K562 (cell line): ENCODE results near the gene LYPLA2. TPM values are rescaled to one million over a fixed set of nuclear protein-coding genes. Genes with fewer than 3 reads are reported as not detected.

Source experiments
- CEBPB ChIP-seq: fragments of 450-650 bp; IDR thresholded peaks from 2 replicates; pipeline ENCODE4 v1.6.1; 2016; ENCODE audit warnings: missing genetic modification characterization, missing compliant biosample characterization
- CEBPG ChIP-seq, 3 experiments: fragments of 200-800 bp in 1 of 3; sonication (Bioruptor generic) in 1 of 3; sonication (generic) in 1 of 3; formaldehyde crosslinking in 1 of 3; IDR thresholded peaks in 2 of 3; conservative IDR thresholded peaks in 1 of 3; 2 replicates each; pipeline versions ENCODE4 v1.6.1 to v1.8.0; 2016 to 2022; ENCODE audit warnings: missing compliant biosample characterization in 2 of 3, missing genetic modification characterization in 2 of 3, mild to moderate bottlenecking in 1 of 3, missing genetic modification reagents in 1 of 3
- CHD4 ChIP-seq: fragments of 200-600 bp; sonication (generic); IDR thresholded peaks from 3 replicates; pipeline ENCODE4 v1.6.1; 2012; ENCODE audit warnings: low read depth, mild to moderate bottlenecking, mixed read lengths, low read length, inconsistent platforms; ENCODE audit not compliant: insufficient read depth, insufficient replicate concordance, poor library complexity, severe bottlenecking
- ETS1 ChIP-seq: conservative IDR thresholded peaks from 2 replicates; pipeline ENCODE4 v1.6.1; 2011; ENCODE audit warnings: low read depth, mild to moderate bottlenecking, low read length; ENCODE audit not compliant: control insufficient read depth
- GATAD2B ChIP-seq: fragments of 450-650 bp; IDR thresholded peaks from 2 replicates; pipeline ENCODE4 v1.6.1; 2017; ENCODE audit warnings: mild to moderate bottlenecking, borderline replicate concordance
- LEF1 ChIP-seq: fragments of 450-650 bp; IDR thresholded peaks from 2 replicates; pipeline ENCODE4 v1.6.1; 2016; ENCODE audit warnings: mild to moderate bottlenecking
- MIER1 ChIP-seq: fragments of 450-650 bp; IDR thresholded peaks from 2 replicates; pipeline ENCODE4 v1.6.1; 2016; ENCODE audit warnings: antibody characterized with exemption, mild to moderate bottlenecking, low read depth
- MNT ChIP-seq, 2 experiments: fragments of 450-650 bp; conservative IDR thresholded peaks; 2 replicates each; pipeline ENCODE4 v1.6.1; 2017; ENCODE audit warnings: mild to moderate bottlenecking in 2 of 2, moderate library complexity in 2 of 2
- NR2C2 ChIP-seq, 2 experiments: fragments of 200-800 bp in 1 of 2; sonication (Bioruptor generic) in 1 of 2; sonication (generic) in 1 of 2; formaldehyde crosslinking in 1 of 2; IDR thresholded peaks; 2 replicates each; pipeline versions ENCODE4 v1.6.1 to v1.8.0; 2016 to 2022; ENCODE audit warnings: mild to moderate bottlenecking in 1 of 2, missing compliant biosample characterization in 1 of 2, missing genetic modification characterization in 1 of 2, missing genetic modification reagents in 1 of 2
- PTTG1 ChIP-seq: fragments of 450-650 bp; IDR thresholded peaks from 2 replicates; pipeline ENCODE4 v1.6.1; 2016; ENCODE audit warnings: low read depth, mild to moderate bottlenecking, missing genetic modification characterization, missing compliant biosample characterization
- RBFOX2 ChIP-seq: fragments of 200-400 bp; formaldehyde crosslinking; IDR thresholded peaks from 2 replicates; pipeline ENCODE4 v1.6.1; 2017; ENCODE audit warnings: low read depth, mild to moderate bottlenecking, low read length, moderate library complexity
- RBM14 ChIP-seq: fragments of 200-400 bp; formaldehyde crosslinking; IDR thresholded peaks from 2 replicates; pipeline ENCODE4 v1.6.1; 2018; ENCODE audit warnings: low read depth, mild to moderate bottlenecking, low read length, moderate library complexity, borderline replicate concordance; ENCODE audit not compliant: insufficient read depth
- RUNX1 ChIP-seq: sonication (generic); IDR thresholded peaks from 2 replicates; pipeline ENCODE4 v1.6.1; 2016; ENCODE audit warnings: antibody characterized with exemption, low read depth
- SAFB2 ChIP-seq: fragments of 200-400 bp; formaldehyde crosslinking; IDR thresholded peaks from 2 replicates; pipeline ENCODE4 v1.6.1; 2018; ENCODE audit warnings: borderline replicate concordance, low read length, low read depth, moderate library complexity; ENCODE audit not compliant: severe bottlenecking
- STAG1 ChIP-seq: sonication (generic); formaldehyde crosslinking; IDR thresholded peaks from 2 replicates; pipeline ENCODE4 v1.5.0; 2020; ENCODE audit warnings: missing genetic modification reagents, borderline replicate concordance
- TCF7 ChIP-seq: sonication (generic); IDR thresholded peaks from 2 replicates; pipeline ENCODE4 v1.6.1; 2016; ENCODE audit warnings: antibody characterized with exemption, borderline replicate concordance
- ZFP91 ChIP-seq: sonication (generic); formaldehyde crosslinking; IDR thresholded peaks from 2 replicates; pipeline ENCODE4 v1.8.0; 2022; ENCODE audit warnings: mild to moderate bottlenecking, missing genetic modification reagents
- ZHX1 ChIP-seq: fragments of 150-350 bp; conservative IDR thresholded peaks from 2 replicates; pipeline ENCODE4 v1.6.1; 2014; ENCODE audit warnings: low read length
- ZNF79 ChIP-seq: fragments of 250-450 bp; sonication (Bioruptor Pico); IDR thresholded peaks from 2 replicates; pipeline ENCODE4 v1.4.0; 2020; ENCODE audit warnings: low read depth, mild to moderate bottlenecking, moderate library complexity
- polyA plus RNA-seq, 8 experiments: library from polyadenylated mRNA; depleted of rRNA in 4 of 8; stranded (reverse) in 5 of 8; unstranded in 3 of 8; fragments of >200 nt; fragmentation: Nextera tagmentation in 2 of 8; fragmentation: Illumina TruSeq in 1 of 8; extraction: Ambion mirVana in 2 of 8; extraction: Trizol in 1 of 8; gene quantifications; 2 replicates each; pipeline versions ENCODE4 v1.2.1 to v1.2.3, GENCODE V29; 2011 to 2014; ENCODE audit warnings: inconsistent platforms in 1 of 8, missing spikeins in 1 of 8
- total RNA-seq, 7 experiments: library from RNA; depleted of rRNA in 6 of 7; stranded (reverse); fragments of >200 nt in 6 of 7; fragmentation: Illumina TruSeq in 2 of 7; extraction: Trizol in 2 of 7; gene quantifications; 2 replicates each; pipeline versions ENCODE4 v1.2.1 to v1.2.3, GENCODE V29; 2011 to 2021; ENCODE audit warnings: low replicate concordance in 1 of 7

LYPLA2 gene
- total and polyA plus RNA-seq, 9 of the 15 experiments (the other 6 are each of a cell fraction or from before 2014, with no cell fraction given): 3.9 to 128 (median 60.1) TPM

GRCh38 chr1:23810818-23811540 is 20.0 kb downstream of the LYPLA2 start (continued):
- no peak for TF ChIP-seq ZHX1
- no peak for TF ChIP-seq CEBPB
- no peak for TF ChIP-seq CHD4
- TF ChIP-seq PTTG1 (tag): no peak
- TF ChIP-seq ETS1: no peak
- TF ChIP-seq RUNX1: no peak
- TF ChIP-seq RBM14: no peak
- TF ChIP-seq MNT (conservative IDR thresholded peaks at IDR 0.05): no peak
- no peak for TF ChIP-seq NR2C2 (CRISPR knock-in tag; IDR thresholded peaks at IDR 0.05)
- no peak for TF ChIP-seq NR2C2 (tag; IDR thresholded peaks at IDR 0.05)
- no peak for TF ChIP-seq GATAD2B
- no peak for TF ChIP-seq RBFOX2
- no peak for TF ChIP-seq ZFP91 (CRISPR knock-in tag)
- 0 out of 2 replicates have a peak, but pooled peaks have one; percentile 25 for TF ChIP-seq TCF7
- peak; percentile 36; the same call in 1 of the 2 replicates for TF ChIP-seq CEBPG (CRISPR knock-in tag; IDR thresholded peaks at IDR 0.05)
- TF ChIP-seq CEBPG (tag; conservative IDR thresholded peaks at IDR 0.05 in 1 of 2, IDR thresholded peaks at IDR 0.05 in 1 of 2): no peak
- TF ChIP-seq MIER1: no peak
- TF ChIP-seq LEF1: no peak
- TF ChIP-seq ZNF79 (CRISPR knock-in tag): no peak
- TF ChIP-seq SAFB2: no peak
- no peak; the same call in 1 of the 2 replicates for TF ChIP-seq STAG1 (CRISPR knock-in tag)
